Fibroblast of skin of left biceps (primary cell): ENCODE data around the gene VPS18.

ENCODE experiments used
- DNase-seq, 2 experiments: peaks; one replicate each; pipeline ENCODE4 v3.0.0-alpha.2; 2013; ENCODE audit warnings: low read depth in 2 of 2

Gene VPS18

GRCh38 chr15:40922608-40923005 is 28.4 kb downstream of the VPS18 start:
- no peak for DNase-seq

GRCh38 chr15:40923551-40923950 is 29.3 kb downstream of the VPS18 start:
- no peak for DNase-seq

- DNase-seq: no peak
These were observed 31.2 kb downstream of the VPS18 start for GRCh38 chr15:40925495-40925862.

GRCh38 chr15:40925863-40926658 is 31.8 kb downstream of the VPS18 start:
- DNase-seq: no peak

GRCh38 chr15:40926659-40927494 is 32.6 kb downstream of the VPS18 start:
- DNase-seq: no peak

- no peak for DNase-seq
These were observed 33.2 kb downstream of the VPS18 start for GRCh38 chr15:40927495-40927872.

- no peak for DNase-seq
These were observed 33.9 kb downstream of the VPS18 start for GRCh38 chr15:40927873-40928806.

- no peak for DNase-seq
These were observed 34.8 kb downstream of the VPS18 start, which contains the start of gene DLL4 for GRCh38 chr15:40928821-40929659. TSS of gene DLL4 (plus strand) at chr15:40929340. CDS start at chr15:40929669, 329 bp downstream.

GRCh38 chr15:40929660-40930429 is 35.6 kb downstream of the VPS18 start:
- no peak for DNase-seq

- no peak for DNase-seq
These were observed 36.4 kb downstream of the VPS18 start for GRCh38 chr15:40930430-40931299.

GRCh38 chr15:40931300-40932142 is 37.3 kb downstream of the VPS18 start:
- no peak for DNase-seq

GRCh38 chr15:40932156-40932555 is 37.9 kb downstream of the VPS18 start:
- no peak for DNase-seq

- no peak for DNase-seq
These were observed 38.6 kb downstream of the VPS18 start for GRCh38 chr15:40932649-40933516.

GRCh38 chr15:40933517-40933902 is 39.3 kb downstream of the VPS18 start:
- DNase-seq: no peak

GRCh38 chr15:40934457-40934856 is 40.2 kb downstream of the VPS18 start:
- DNase-seq: no peak

GRCh38 chr15:40936234-40936708 is 42.0 kb downstream of the VPS18 start:
- DNase-seq: no peak
